GM23248 (cell line): Measurements from ENCODE around the gene ZIC4.

Source experiments
- EZH2 ChIP-seq: fragments of 200-600 bp; sonication (generic); IDR thresholded peaks from 2 replicates; pipeline ENCODE4 v1.6.1; 2018; ENCODE audit warnings: antibody characterized with exemption, mild to moderate bottlenecking; ENCODE audit not compliant: insufficient read depth, poor library complexity, severe bottlenecking
- EZH2phosphoT487 ChIP-seq: fragments of 200-600 bp; sonication (generic); IDR thresholded peaks from 2 replicates; pipeline ENCODE4 v1.6.1; 2018; ENCODE audit warnings: antibody characterized with exemption, moderate library complexity, mild to moderate bottlenecking, low read depth; ENCODE audit not compliant: insufficient read depth

- no peak for TF ChIP-seq EZH2
- TF ChIP-seq EZH2phosphoT487, result no peak
Measured at GRCh38 chr3:147406028-147406931, at the start of gene ZIC4.
